Erythroblast (primary cell): ENCODE data around the gene DNASE1L3.

Experiments
- GATA1 ChIP-seq: IDR thresholded peaks from 2 replicates; pipeline ENCODE4 v1.6.1; 2011; ENCODE audit warnings: low read depth, mild to moderate bottlenecking, control low read depth, low read length, moderate library complexity
- POLR2A ChIP-seq: IDR thresholded peaks from 2 replicates; pipeline ENCODE4 v1.6.1; 2011; ENCODE audit warnings: mild to moderate bottlenecking, low read length

DNA sequence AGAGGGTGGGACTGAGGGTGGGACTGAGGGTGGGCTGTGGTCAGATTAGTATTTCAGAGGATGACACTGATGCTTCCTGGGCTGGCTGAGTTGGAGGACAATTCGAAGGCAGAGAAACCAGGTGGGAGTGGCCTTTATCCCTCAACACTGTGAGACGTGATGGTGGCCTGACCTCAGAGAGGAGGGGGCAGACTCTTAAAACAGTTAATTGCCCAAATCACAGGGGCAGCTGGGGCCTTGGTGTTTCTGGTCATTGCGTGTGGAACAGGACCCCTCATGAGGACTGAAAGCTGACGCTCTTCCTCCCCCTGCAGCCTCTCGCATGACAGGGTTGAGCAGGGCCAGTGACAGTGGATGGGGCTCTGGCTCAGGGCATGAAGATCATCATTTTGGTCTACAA is 18.7 kb downstream of the DNASE1L3 start:
- no peak for TF ChIP-seq POLR2A
- no peak for TF ChIP-seq GATA1
